Gastroesophageal sphincter (tissue), 3 donors: ENCODE results near the gene PRKAR2B.

Experiments
- EP300 ChIP-seq: sonication (generic); formaldehyde crosslinking; IDR thresholded peaks from one replicate; pipeline ENCODE4 v1.6.1; 2017; ENCODE audit warnings: antibody characterized with exemption, mild to moderate bottlenecking
- POLR2A ChIP-seq, 2 donors: fragments of 450-650 bp; IDR thresholded peaks; one replicate each; pipeline ENCODE4 v1.6.1; 2017; ENCODE audit warnings: antibody characterized with exemption in 2 of 2, mild to moderate bottlenecking in 2 of 2, moderate library complexity in 1 of 2
- POLR2AphosphoS5 ChIP-seq: sonication (generic); formaldehyde crosslinking; IDR thresholded peaks from one replicate; pipeline ENCODE4 v1.6.1; 2017; ENCODE audit warnings: antibody characterized with exemption
- TF ChIP-seq, protein P1 (sequence below), 4 experiments: fragments of 200-600 bp in 2 of 4; fragments of 450-650 bp in 2 of 4; sonication (generic) in 1 of 4; IDR thresholded peaks; one replicate each; pipeline ENCODE4 v1.5.1; 2017 to 2019; ENCODE audit warnings: antibody characterized with exemption in 4 of 4, mild to moderate bottlenecking in 2 of 4, moderate library complexity in 2 of 4

DNA sequence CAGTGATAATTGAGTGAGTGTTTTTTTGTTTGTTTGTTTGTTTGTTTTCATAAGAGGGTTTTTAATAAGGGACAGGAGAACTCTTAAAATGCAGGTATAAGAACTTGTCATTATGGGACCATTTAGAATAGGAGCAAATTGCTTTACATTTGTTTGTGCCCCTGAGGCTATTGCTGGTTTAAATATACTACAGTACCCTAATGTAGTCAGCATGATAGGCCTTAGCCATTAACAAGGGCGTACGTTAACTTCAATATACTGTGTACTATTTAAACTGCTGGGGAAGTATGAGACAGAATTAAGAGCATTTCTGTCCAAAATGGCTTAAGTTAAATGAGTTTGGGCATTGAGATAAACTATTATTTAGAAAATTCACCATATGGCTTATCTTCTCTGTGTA is 26.2 kb downstream of the PRKAR2B start:
- TF ChIP-seq, protein P1, sequence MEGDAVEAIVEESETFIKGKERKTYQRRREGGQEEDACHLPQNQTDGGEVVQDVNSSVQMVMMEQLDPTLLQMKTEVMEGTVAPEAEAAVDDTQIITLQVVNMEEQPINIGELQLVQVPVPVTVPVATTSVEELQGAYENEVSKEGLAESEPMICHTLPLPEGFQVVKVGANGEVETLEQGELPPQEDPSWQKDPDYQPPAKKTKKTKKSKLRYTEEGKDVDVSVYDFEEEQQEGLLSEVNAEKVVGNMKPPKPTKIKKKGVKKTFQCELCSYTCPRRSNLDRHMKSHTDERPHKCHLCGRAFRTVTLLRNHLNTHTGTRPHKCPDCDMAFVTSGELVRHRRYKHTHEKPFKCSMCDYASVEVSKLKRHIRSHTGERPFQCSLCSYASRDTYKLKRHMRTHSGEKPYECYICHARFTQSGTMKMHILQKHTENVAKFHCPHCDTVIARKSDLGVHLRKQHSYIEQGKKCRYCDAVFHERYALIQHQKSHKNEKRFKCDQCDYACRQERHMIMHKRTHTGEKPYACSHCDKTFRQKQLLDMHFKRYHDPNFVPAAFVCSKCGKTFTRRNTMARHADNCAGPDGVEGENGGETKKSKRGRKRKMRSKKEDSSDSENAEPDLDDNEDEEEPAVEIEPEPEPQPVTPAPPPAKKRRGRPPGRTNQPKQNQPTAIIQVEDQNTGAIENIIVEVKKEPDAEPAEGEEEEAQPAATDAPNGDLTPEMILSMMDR (IDR thresholded peaks at IDR 0.05) = no peak
- TF ChIP-seq POLR2A (IDR thresholded peaks at IDR 0.05) (no peak), POLR2AphosphoS5 (no peak), EP300 (no peak)
